Neural cell (in vitro differentiated cells): ENCODE measurements around the gene TEX261. TPM values are rescaled to one million over a fixed set of nuclear protein-coding genes. Genes with fewer than 3 reads are reported as not detected.

ENCODE experiments used
- H2AFZ ChIP-seq: fragments of 200-600, 300-800 bp; sonication (generic), shearing (Covaris generic); 2 replicates; pipeline ENCODE4 v1.6.0; 2014; ENCODE audit warnings: low read depth, mild to moderate bottlenecking, antibody characterized with exemption, low read length, moderate library complexity
- H3F3A ChIP-seq: fragments of 200-600 bp; shearing (Covaris generic); 2 replicates; pipeline ENCODE4 v1.6.1; 2016; ENCODE audit warnings: mild to moderate bottlenecking, moderate library complexity, mixed read lengths, antibody characterized with exemption, low read length; ENCODE audit not compliant: insufficient read depth, poor library complexity, severe bottlenecking
- H3K27ac ChIP-seq: fragments of 200-600, 300-800 bp; sonication (generic), shearing (Covaris generic); 2 replicates; pipeline ENCODE4 v1.5.1; 2014; ENCODE audit warnings: mild to moderate bottlenecking, low read length, moderate library complexity
- H3K27me3 ChIP-seq: fragments of 300-800, 200-600 bp; sonication (generic), shearing (Covaris generic); 2 replicates; pipeline ENCODE4 v1.6.0; 2014; ENCODE audit warnings: mild to moderate bottlenecking, low read depth, low read length, moderate library complexity; ENCODE audit not compliant: insufficient read depth
- H3K36me3 ChIP-seq: fragments of 300-800, 200-600 bp; sonication (generic), shearing (Covaris generic); 2 replicates; pipeline ENCODE4 v1.5.1; 2014; ENCODE audit warnings: mild to moderate bottlenecking, antibody characterized with exemption, low read length, moderate library complexity; ENCODE audit not compliant: insufficient read depth
- H3K4me2 ChIP-seq: fragments of 300-800, 200-600 bp; sonication (generic), shearing (Covaris generic); 2 replicates; pipeline ENCODE4 v1.6.0; 2014; ENCODE audit warnings: mild to moderate bottlenecking, low read length
- H3K4me3 ChIP-seq: fragments of 300-800, 200-600 bp; sonication (generic), shearing (Covaris generic); 2 replicates; pipeline ENCODE4 v1.5.1; 2014; ENCODE audit warnings: mild to moderate bottlenecking, low read length, moderate library complexity
- H3K79me2 ChIP-seq: fragments of 200-600 bp; shearing (Covaris generic); replicated peaks from 2 replicates; pipeline ENCODE4 v1.6.0; 2014; ENCODE audit warnings: mild to moderate bottlenecking, low read length, moderate library complexity; ENCODE audit not compliant: insufficient read depth
- H3K9ac ChIP-seq: fragments of 300-800, 200-600 bp; sonication (generic), shearing (Covaris generic); 2 replicates; pipeline ENCODE4 v1.6.1; 2016; ENCODE audit warnings: mild to moderate bottlenecking, low read length, mixed read lengths
- H3K9me2 ChIP-seq: fragments of 200-600 bp; shearing (Covaris generic); 2 replicates; pipeline ENCODE4 v1.6.1; 2016; ENCODE audit warnings: mild to moderate bottlenecking, low read length, mixed read lengths; ENCODE audit not compliant: insufficient read depth
- H3K9me3 ChIP-seq: fragments of 200-600, 300-800 bp; sonication (generic), shearing (Covaris generic); 2 replicates; pipeline ENCODE4 v1.6.1; 2016; ENCODE audit warnings: mild to moderate bottlenecking, mixed run types, low read length, moderate library complexity, mixed read lengths
- H4K20me1 ChIP-seq: fragments of 200-600 bp; shearing (Covaris generic); 2 replicates; pipeline ENCODE4 v1.6.1; 2016; ENCODE audit warnings: mild to moderate bottlenecking, mixed run types; ENCODE audit not compliant: insufficient read depth
- CTCF ChIP-seq: fragments of 450-650 bp; IDR thresholded peaks from 2 replicates; pipeline ENCODE4 v1.5.1; 2014; ENCODE audit warnings: antibody characterized with exemption, mild to moderate bottlenecking, moderate library complexity; ENCODE audit not compliant: poor library complexity, severe bottlenecking
- EP300 ChIP-seq: fragments of 450-650 bp; conservative IDR thresholded peaks from 2 replicates; pipeline ENCODE4 v1.6.1; 2014; ENCODE audit warnings: antibody characterized with exemption, mild to moderate bottlenecking, moderate library complexity; ENCODE audit not compliant: poor library complexity, severe bottlenecking
- EZH2 ChIP-seq: fragments of 200-600, 300-800 bp; shearing (Covaris generic), sonication (generic); IDR thresholded peaks from 2 replicates; pipeline ENCODE4 v1.6.1; 2014; ENCODE audit warnings: antibody characterized with exemption, low read length, borderline replicate concordance, mild to moderate bottlenecking; ENCODE audit not compliant: insufficient read depth, poor library complexity, severe bottlenecking
- MXI1 ChIP-seq: fragments of 450-650 bp; conservative IDR thresholded peaks from 2 replicates; pipeline ENCODE4 v1.6.1; 2014; ENCODE audit warnings: antibody characterized with exemption, mild to moderate bottlenecking; ENCODE audit not compliant: poor library complexity, severe bottlenecking
- POLR2AphosphoS5 ChIP-seq: IDR thresholded peaks from 2 replicates; pipeline ENCODE4 v1.6.1; 2012
- RAD21 ChIP-seq: fragments of 450-650 bp; conservative IDR thresholded peaks from 2 replicates; pipeline ENCODE4 v1.6.1; 2014; ENCODE audit warnings: antibody characterized with exemption, mild to moderate bottlenecking, moderate library complexity
- REST ChIP-seq: IDR thresholded peaks from 2 replicates; pipeline ENCODE4 v1.6.1; 2012; ENCODE audit warnings: borderline replicate concordance
- SMC3 ChIP-seq: fragments of 450-650 bp; conservative IDR thresholded peaks from 2 replicates; pipeline ENCODE4 v1.6.1; 2014; ENCODE audit warnings: antibody characterized with exemption, mild to moderate bottlenecking, moderate library complexity; ENCODE audit not compliant: poor library complexity
- TAF1 ChIP-seq: IDR thresholded peaks from 2 replicates; pipeline ENCODE4 v1.6.1; 2012; ENCODE audit warnings: low read depth
- polyA plus RNA-seq: library from polyadenylated mRNA; depleted of rRNA; stranded (reverse); fragments of >200 nt; gene quantifications from 2 replicates; pipeline ENCODE4 v1.2.3, GENCODE V29; 2014

Gene TEX261
- polyA plus RNA-seq, 1 donor from 2014 or later, result 48.2 TPM

DNA sequence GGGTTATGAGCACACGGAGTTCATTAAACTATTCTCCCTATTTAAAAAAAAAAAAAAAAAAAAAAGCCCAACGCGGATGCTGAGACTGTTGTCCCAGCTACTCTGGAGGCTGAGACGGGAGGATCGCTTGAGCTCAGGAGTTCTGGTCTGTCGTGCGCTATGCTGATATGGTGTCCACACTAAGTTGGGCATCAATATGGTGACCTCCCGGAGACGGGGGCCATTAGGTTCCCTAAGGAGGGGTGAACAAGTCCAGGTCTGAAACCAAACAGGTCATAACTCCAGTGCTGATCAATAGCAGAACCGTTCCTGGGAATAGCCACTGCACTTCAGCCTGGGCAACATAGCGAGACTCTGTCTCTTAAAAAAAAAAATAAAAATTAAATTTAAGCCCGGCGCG, 29.2 kb downstream of the TEX261 start:
- H3K27me3 ChIP-seq, result peaks cover 41% of the 10 kb centered on the region
- no peaks in the 10 kb centered on the region for H4K20me1 ChIP-seq
- H3K4me2 ChIP-seq, result no peak overlapping the region
- H3K9ac ChIP-seq, result no peak overlapping the region
- H3K36me3 ChIP-seq, result no peaks in the 10 kb centered on the region
- no peaks in the 10 kb centered on the region for H3F3A ChIP-seq
- H3K4me3 ChIP-seq, result peak overlapping the region; percentile 59
- H3K9me2 ChIP-seq, result no peaks in the 10 kb centered on the region
- no peak for TF ChIP-seq TAF1
- TF ChIP-seq CTCF, result no peak
- TF ChIP-seq SMC3, result no peak
- TF ChIP-seq EZH2, result no peak
- no peak for TF ChIP-seq RAD21
- no peak for TF ChIP-seq REST
- TF ChIP-seq POLR2AphosphoS5, result no peak
- no peak for TF ChIP-seq EP300
- TF ChIP-seq MXI1, result no peak
- H2AFZ ChIP-seq, result no peak overlapping the region
- H3K9me3 ChIP-seq, result no peaks in the 10 kb centered on the region
- H3K79me2 ChIP-seq, result no peaks in the 10 kb centered on the region
- no peak overlapping the region for H3K27ac ChIP-seq

GRCh38 chr2:70964596-70965386, 29.9 kb downstream of the TEX261 start:
- no peaks in the 10 kb centered on the region for H3K36me3 ChIP-seq
- H3K27me3 ChIP-seq, result peaks cover 41% of the 10 kb centered on the region
- TF ChIP-seq REST, result no peak
- TF ChIP-seq POLR2AphosphoS5, result no peak
- TF ChIP-seq TAF1, result no peak
- peak; percentile 56 for TF ChIP-seq RAD21
- peak; percentile 56 for TF ChIP-seq SMC3
- TF ChIP-seq EP300, result no peak
- peak; percentile 76 for TF ChIP-seq CTCF
- TF ChIP-seq MXI1, result no peak
- TF ChIP-seq EZH2, result no peak
- H3K4me2 ChIP-seq, result no peak overlapping the region
- no peaks in the 10 kb centered on the region for H3K9me2 ChIP-seq
- H2AFZ ChIP-seq, result no peak overlapping the region
- no peaks in the 10 kb centered on the region for H3K9me3 ChIP-seq
- H4K20me1 ChIP-seq, result no peaks in the 10 kb centered on the region
- H3K9ac ChIP-seq, result no peak overlapping the region
- H3F3A ChIP-seq, result no peaks in the 10 kb centered on the region
- H3K79me2 ChIP-seq, result no peaks in the 10 kb centered on the region
- peak overlapping the region; percentile 59 for H3K4me3 ChIP-seq
- no peak overlapping the region for H3K27ac ChIP-seq
